GM12873 (cell line): ENCODE measurements around the gene TRIM45.

ENCODE experiments used
- TF ChIP-seq, protein P1 (sequence below): IDR thresholded peaks from 2 replicates; pipeline ENCODE4 v1.5.1; 2012; ENCODE audit warnings: low read depth, mild to moderate bottlenecking, moderate library complexity, low read length, control low read depth; ENCODE audit not compliant: insufficient read depth; ENCODE audit errors: missing control alignments

TRIM45 gene

DNA sequence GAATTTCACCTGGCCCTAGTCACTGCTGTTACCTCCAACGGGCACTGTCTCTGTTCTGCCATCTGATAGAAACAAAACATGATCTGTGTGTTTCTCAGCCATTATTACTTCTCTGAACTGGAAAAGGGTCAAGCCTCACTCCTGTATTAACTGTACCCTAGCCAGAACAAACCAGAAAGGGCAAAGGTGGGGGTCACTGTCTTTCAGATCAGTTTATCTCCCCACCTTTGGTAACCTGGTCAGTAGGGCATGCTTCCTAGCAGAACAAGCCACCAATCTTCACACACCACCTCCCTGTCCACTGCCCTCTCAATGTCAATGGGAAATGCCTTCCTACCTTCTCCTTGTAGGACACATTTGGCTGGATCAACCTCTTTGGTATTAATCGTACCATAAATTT is 3.9 kb downstream of the TRIM45 start:
- TF ChIP-seq, protein P1, sequence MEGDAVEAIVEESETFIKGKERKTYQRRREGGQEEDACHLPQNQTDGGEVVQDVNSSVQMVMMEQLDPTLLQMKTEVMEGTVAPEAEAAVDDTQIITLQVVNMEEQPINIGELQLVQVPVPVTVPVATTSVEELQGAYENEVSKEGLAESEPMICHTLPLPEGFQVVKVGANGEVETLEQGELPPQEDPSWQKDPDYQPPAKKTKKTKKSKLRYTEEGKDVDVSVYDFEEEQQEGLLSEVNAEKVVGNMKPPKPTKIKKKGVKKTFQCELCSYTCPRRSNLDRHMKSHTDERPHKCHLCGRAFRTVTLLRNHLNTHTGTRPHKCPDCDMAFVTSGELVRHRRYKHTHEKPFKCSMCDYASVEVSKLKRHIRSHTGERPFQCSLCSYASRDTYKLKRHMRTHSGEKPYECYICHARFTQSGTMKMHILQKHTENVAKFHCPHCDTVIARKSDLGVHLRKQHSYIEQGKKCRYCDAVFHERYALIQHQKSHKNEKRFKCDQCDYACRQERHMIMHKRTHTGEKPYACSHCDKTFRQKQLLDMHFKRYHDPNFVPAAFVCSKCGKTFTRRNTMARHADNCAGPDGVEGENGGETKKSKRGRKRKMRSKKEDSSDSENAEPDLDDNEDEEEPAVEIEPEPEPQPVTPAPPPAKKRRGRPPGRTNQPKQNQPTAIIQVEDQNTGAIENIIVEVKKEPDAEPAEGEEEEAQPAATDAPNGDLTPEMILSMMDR = no peak

DNA sequence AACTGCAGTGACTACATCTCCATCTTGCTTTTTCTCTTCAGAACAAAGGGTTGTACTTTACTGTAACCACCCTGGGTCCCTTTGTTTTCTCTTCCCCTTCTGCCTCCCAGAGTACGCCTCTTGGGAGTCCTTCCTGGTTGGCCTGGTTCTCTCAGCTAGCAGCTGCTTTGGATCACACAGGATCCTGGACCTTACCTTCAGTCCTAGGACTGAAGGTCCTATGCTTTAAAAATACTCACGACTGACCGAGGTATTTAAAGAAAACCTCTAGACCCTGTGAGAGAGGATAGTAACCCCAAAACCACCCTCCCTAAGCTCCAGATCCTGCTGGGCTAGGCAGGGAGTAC is 4.8 kb downstream of the TRIM45 start:
- TF ChIP-seq, protein P1 = no peak

DNA sequence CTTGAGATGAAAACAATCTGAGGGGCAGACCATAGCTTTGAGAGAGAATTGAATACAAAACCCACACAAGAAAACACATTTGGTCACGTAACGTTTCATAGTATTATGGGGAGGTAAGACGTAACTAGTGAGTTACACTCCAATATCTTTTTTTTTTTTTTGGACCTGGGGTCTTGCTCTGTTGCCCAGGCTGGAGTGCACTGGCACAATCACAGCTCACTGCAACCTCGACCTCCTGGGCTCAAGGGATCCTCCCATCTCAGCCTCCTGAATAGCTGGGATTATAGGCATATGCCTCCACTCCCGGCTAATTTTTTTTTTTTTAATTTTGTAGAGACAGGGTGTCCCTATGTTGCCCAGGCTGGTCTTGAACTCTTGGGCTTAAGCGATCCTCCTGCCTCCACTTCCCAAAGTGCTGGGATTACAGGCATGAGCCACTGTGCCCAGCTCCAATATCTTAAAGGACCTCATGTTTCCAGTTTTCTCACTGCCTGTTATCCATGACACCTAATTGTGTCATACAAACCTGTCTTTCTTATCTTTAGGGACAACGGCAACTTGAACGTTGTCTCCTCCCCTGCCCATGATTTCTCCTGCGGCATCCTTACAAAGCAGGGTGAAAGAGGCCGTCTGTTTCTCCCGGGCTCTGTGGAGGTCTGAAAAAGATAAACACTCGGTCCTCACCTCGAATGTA is 5.3 kb downstream of the TRIM45 start:
- TF ChIP-seq, protein P1 = no peak

DNA sequence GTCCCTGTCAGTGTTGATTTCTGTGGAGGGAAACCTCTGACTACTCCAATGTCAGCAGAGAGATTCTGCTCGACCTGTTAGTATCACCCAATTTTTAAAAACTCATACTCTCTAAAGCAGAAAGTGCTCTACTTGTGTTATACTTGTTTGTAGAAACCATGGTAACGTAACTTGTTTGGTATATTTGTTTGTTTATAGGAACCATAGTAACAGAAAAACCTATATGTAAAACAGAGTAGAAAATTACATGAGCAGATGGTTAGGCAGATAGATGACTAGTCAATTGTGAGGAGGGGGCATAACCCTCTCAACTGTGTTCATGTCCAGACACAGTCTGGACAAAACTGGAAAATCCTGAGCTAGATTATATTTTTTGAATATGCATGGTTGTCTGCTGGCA is 6.7 kb downstream of the TRIM45 start:
- TF ChIP-seq, protein P1 = no peak

DNA sequence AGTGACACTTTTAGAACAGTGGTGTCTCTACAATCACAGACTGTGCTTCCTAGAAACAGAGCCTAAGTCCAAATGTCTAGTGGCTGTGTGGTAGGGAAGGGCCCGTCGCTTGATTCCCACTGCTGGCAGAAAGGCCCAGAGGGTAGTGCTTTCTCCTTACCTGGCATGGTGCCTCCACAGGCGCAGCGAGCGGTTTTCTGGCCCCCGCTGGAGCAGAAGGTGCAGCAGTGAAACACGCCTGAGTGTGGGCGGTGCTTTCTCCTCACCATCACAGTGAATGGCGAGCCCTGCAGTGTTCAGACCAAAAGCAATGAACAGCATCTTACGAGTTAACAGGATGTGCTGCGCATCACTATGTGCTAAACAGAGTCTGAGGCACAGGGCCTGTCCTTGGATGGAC is 8.3 kb downstream of the TRIM45 start:
- TF ChIP-seq, protein P1 = no peak

DNA sequence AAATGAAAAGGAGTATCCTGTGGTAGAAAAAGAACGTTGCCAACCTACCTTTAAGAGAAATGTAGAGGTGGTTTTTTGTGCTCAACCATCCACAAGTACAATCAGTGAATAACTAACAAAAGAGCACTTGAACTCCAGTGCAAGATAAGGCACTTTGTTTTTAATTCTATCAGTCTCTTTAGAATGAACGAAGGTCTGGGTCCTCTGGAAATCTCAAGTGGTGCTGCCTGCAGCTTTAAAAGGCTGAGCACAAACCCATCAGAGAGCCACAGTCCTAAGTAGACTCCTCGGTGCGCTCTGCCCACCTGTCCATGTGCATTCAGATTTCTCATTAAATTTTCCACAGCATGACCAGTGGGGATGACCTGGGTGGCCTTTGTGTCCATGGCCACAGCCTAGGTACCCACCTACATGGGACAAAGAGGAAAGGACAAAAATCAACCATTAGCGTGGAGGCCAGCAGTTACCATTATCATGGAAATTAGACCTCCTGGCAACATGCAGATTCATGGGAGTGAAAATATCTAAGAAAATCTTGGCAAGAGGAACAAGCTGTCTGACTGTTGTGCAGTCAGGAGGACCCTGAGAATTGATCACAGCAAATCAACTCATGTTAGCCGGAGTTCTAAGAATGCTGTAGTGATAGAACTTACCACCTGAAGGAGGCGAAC is 9.4 kb downstream of the TRIM45 start:
- TF ChIP-seq, protein P1 = no peak

DNA sequence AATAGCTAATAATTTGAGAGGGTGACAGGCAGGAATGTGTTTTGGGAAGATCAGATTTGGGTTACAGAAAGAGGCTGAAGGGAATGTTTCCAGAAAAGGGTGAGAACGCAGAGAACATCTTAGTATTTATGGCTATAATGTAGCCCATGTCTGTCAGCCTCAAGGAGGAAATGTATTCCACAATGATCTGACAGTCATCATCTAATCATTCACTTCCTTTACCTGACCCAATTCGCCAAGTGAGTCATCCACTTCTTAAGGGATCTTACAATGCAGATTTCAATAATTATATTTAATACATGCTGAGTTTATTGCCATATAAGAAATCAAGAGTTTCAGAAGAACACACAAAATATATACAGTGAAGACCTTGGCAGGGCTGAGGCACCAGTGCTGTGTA is 10.8 kb downstream of the TRIM45 start:
- TF ChIP-seq, protein P1 = no peak
